Peyer's patch (tissue), 4 donors: ENCODE results near the gene RAPGEF2. TPM values are rescaled to one million over a fixed set of nuclear protein-coding genes. Genes with fewer than 3 reads are reported as not detected.

Source experiments
- DNase-seq, 3 donors: peaks; one replicate each; pipeline ENCODE4 v3.0.0-alpha.2; 2017 to 2019
- H3K27ac ChIP-seq, 4 donors: fragments of 200-600 bp; sonication (generic); one replicate each; pipeline ENCODE4 v1.5.1; 2016 to 2019
- H3K27me3 ChIP-seq, 2 donors: fragments of 200-600 bp; sonication (generic); one replicate each; pipeline ENCODE4 v1.5.1; 2019
- H3K36me3 ChIP-seq, 3 donors: fragments of 200-600 bp; sonication (generic); one replicate each; pipeline ENCODE4 v1.5.1; 2016 to 2019
- H3K4me1 ChIP-seq, 4 donors: fragments of 200-600 bp; sonication (generic); one replicate each; pipeline ENCODE4 v1.5.1; 2016 to 2019
- H3K4me3 ChIP-seq, 4 donors: fragments of 200-600 bp; sonication (generic); 1 replicate in 3 of 4; 2 replicates in 1 of 4; pipeline ENCODE4 v1.5.1; 2016 to 2019; ENCODE audit warnings: mild to moderate bottlenecking in 1 of 4
- H3K9me3 ChIP-seq, 4 donors: fragments of 200-600 bp; sonication (generic); one replicate each; pipeline ENCODE4 v1.5.1; 2016 to 2019; ENCODE audit warnings: mild to moderate bottlenecking in 1 of 4
- CTCF ChIP-seq, 6 experiments: fragments of 450-650 bp in 4 of 6; fragments of 200-600 bp in 2 of 6; sonication (generic) in 1 of 6; IDR thresholded peaks; one replicate each; pipeline ENCODE4 v1.5.1; 2017 to 2019; ENCODE audit warnings: antibody characterized with exemption in 6 of 6, mild to moderate bottlenecking in 3 of 6, moderate library complexity in 1 of 6
- POLR2A ChIP-seq, 2 donors: fragments of 450-650 bp; IDR thresholded peaks; one replicate each; pipeline ENCODE4 v1.5.1; 2017; ENCODE audit warnings: antibody characterized with exemption in 2 of 2, mild to moderate bottlenecking in 2 of 2, moderate library complexity in 2 of 2
- total RNA-seq, 4 donors: library from RNA; depleted of rRNA; stranded (reverse); fragments of >200 nt; gene quantifications; one replicate each; pipeline ENCODE4 v1.1.0, GENCODE V29; 2016

The RAPGEF2 gene
- total RNA-seq, 4 donors from 2014 or later: 30.1 to 81.7 (median 41.4) TPM

- Histone ChIP-seq H3K27ac (no peak overlapping the region), H3K36me3 (no peaks in the 10 kb centered on the region), H3K4me1 (no peaks in the 10 kb centered on the region), H3K4me3 (no peak overlapping the region), H3K27me3 (no peaks in the 10 kb centered on the region), H3K9me3 (no peaks in the 10 kb centered on the region)
- TF ChIP-seq POLR2A (IDR thresholded peaks at IDR 0.05) (no peak), CTCF (IDR thresholded peaks at IDR 0.05) (no peak)
- DNase-seq: no peak
Observed at GRCh38 chr4:159389756-159390155, 286.9 kb downstream of the RAPGEF2 start.

- DNase-seq: no peak
- Histone ChIP-seq H3K27ac (no peak overlapping the region), H3K4me3 (no peak overlapping the region), H3K27me3 (no peaks in the 10 kb centered on the region), H3K4me1 (no peaks in the 10 kb centered on the region), H3K9me3 (no peaks in the 10 kb centered on the region), H3K36me3 (no peaks in the 10 kb centered on the region)
- TF ChIP-seq POLR2A (IDR thresholded peaks at IDR 0.05) (no peak), CTCF (IDR thresholded peaks at IDR 0.05) (no peak)
Observed at GRCh38 chr4:159390648-159391047, 287.8 kb downstream of the RAPGEF2 start.

- no peak overlapping the region for H3K4me3 ChIP-seq
- DNase-seq: no peak
- no peaks in the 10 kb centered on the region for H3K36me3 ChIP-seq
- no peak overlapping the region for H3K27ac ChIP-seq
- H3K9me3 ChIP-seq: no peaks in the 10 kb centered on the region
- TF ChIP-seq POLR2A (IDR thresholded peaks at IDR 0.05) (no peak), CTCF (IDR thresholded peaks at IDR 0.05) (no peak)
- H3K4me1 ChIP-seq: peaks cover 0 to 1% (median 0%) of the 10 kb centered on the region in 4 donors
- no peaks in the 10 kb centered on the region for H3K27me3 ChIP-seq
Observed at GRCh38 chr4:159395693-159396092, 292.8 kb downstream of the RAPGEF2 start.

- no peak for TF ChIP-seq CTCF (IDR thresholded peaks at IDR 0.05)
- TF ChIP-seq POLR2A (IDR thresholded peaks at IDR 0.05): no peak
- no peaks in the 10 kb centered on the region for H3K9me3 ChIP-seq
- H3K36me3 ChIP-seq: no peaks in the 10 kb centered on the region
- H3K27me3 ChIP-seq: no peaks in the 10 kb centered on the region
- DNase-seq: no peak
- no peak overlapping the region for H3K27ac ChIP-seq
- H3K4me1 ChIP-seq: peaks cover 0 to 5% (median 0%) of the 10 kb centered on the region in 4 donors
- no peak overlapping the region for H3K4me3 ChIP-seq
Observed at GRCh38 chr4:159396151-159396550, 293.3 kb downstream of the RAPGEF2 start.

GRCh38 chr4:159398236-159398638, 295.4 kb downstream of the RAPGEF2 start:
- DNase-seq: no peak
- peak overlapping the region in 1 of 4 donors; percentile 45 for H3K27ac ChIP-seq
- H3K4me1 ChIP-seq: peaks cover 0 to 5% (median 0%) of the 10 kb centered on the region in 4 donors
- H3K9me3 ChIP-seq: no peaks in the 10 kb centered on the region
- H3K4me3 ChIP-seq: no peak overlapping the region
- H3K36me3 ChIP-seq: no peaks in the 10 kb centered on the region
- no peak for TF ChIP-seq CTCF (IDR thresholded peaks at IDR 0.05)
- no peak for TF ChIP-seq POLR2A (IDR thresholded peaks at IDR 0.05)
- no peaks in the 10 kb centered on the region for H3K27me3 ChIP-seq
